Stimulated activated CD8-positive, alpha-beta memory T cell treated with anti-CD3 and anti-CD28 coated beads, Interleukin-4, amount 100 ng/mL, for 24 hours (primary cell): ENCODE measurements around the gene ZBTB20.

Experiments
- DNase-seq: peaks from one replicate; pipeline ENCODE4 v3.0.0-alpha.2; 2020; ENCODE audit warnings: low read depth

Gene ZBTB20

GRCh38 chr3:114519415-114519814 lies 627.7 kb downstream of the ZBTB20 start:
- no peak for DNase-seq

- DNase-seq: no peak
Measured at GRCh38 chr3:114518206-114518808, 628.8 kb downstream of the ZBTB20 start.

- no peak for DNase-seq
Measured at GRCh38 chr3:114510201-114510600, 636.9 kb downstream of the ZBTB20 start.

- no peak for DNase-seq
Measured at GRCh38 chr3:114509756-114510155, 637.3 kb downstream of the ZBTB20 start.

- DNase-seq: no peak
Measured at GRCh38 chr3:114508976-114509375, 638.1 kb downstream of the ZBTB20 start.

GRCh38 chr3:114508208-114508607 lies 638.9 kb downstream of the ZBTB20 start:
- no peak for DNase-seq

GRCh38 chr3:114506591-114507300 lies 640.3 kb downstream of the ZBTB20 start:
- no peak for DNase-seq

- no peak for DNase-seq
Measured at GRCh38 chr3:114504941-114505628, 642.0 kb downstream of the ZBTB20 start.

GRCh38 chr3:114502204-114502603 lies 644.9 kb downstream of the ZBTB20 start:
- DNase-seq: no peak

- DNase-seq: no peak
Measured at GRCh38 chr3:114499976-114500375, 647.1 kb downstream of the ZBTB20 start.

GRCh38 chr3:114498539-114499370 lies 648.3 kb downstream of the ZBTB20 start:
- DNase-seq: no peak

GRCh38 chr3:114496874-114497273 lies 650.2 kb downstream of the ZBTB20 start:
- DNase-seq: no peak

GRCh38 chr3:114496466-114496865 lies 650.6 kb downstream of the ZBTB20 start:
- no peak for DNase-seq

- no peak for DNase-seq
Measured at GRCh38 chr3:114496021-114496434, 651.1 kb downstream of the ZBTB20 start.

- DNase-seq: no peak
Measured at GRCh38 chr3:114494498-114494897, 652.6 kb downstream of the ZBTB20 start.

- DNase-seq: no peak
Measured at GRCh38 chr3:114490829-114491228, 656.3 kb downstream of the ZBTB20 start.

GRCh38 chr3:114487502-114487901 lies 659.6 kb downstream of the ZBTB20 start:
- DNase-seq: no peak

GRCh38 chr3:114484919-114485318 lies 662.2 kb downstream of the ZBTB20 start:
- no peak for DNase-seq

GRCh38 chr3:114481113-114481512 lies 666.0 kb downstream of the ZBTB20 start:
- no peak for DNase-seq

- no peak for DNase-seq
Measured at GRCh38 chr3:114480442-114480841, 666.6 kb downstream of the ZBTB20 start.

- DNase-seq: no peak
Measured at GRCh38 chr3:114478801-114479200, 668.3 kb downstream of the ZBTB20 start.

- no peak for DNase-seq
Measured at GRCh38 chr3:114476511-114476910, 670.6 kb downstream of the ZBTB20 start.
